IPS DF 6.9 (cell line): Measurements from ENCODE around the gene CHSY3.
A peak's percentile ranks its signal among the peaks of the same experiment; 100 is the strongest.

Source experiments
- DNase-seq: peaks from one replicate; pipeline ENCODE4 v3.0.0-alpha.2; 2013; ENCODE audit warnings: low read depth, low spot score
- H3K27ac ChIP-seq: one replicate; pipeline ENCODE4 v1.5.1; 2013; ENCODE audit warnings: low read length, control low read depth
- H3K27me3 ChIP-seq: 2 replicates; pipeline ENCODE4 v1.6.1; 2013; ENCODE audit warnings: mild to moderate bottlenecking, low read length; ENCODE audit not compliant: control insufficient read depth, insufficient read depth
- H3K36me3 ChIP-seq: 2 replicates; pipeline ENCODE4 v1.6.1; 2013; ENCODE audit warnings: low read length; ENCODE audit not compliant: control insufficient read depth, insufficient read depth
- H3K4me1 ChIP-seq: 2 replicates; pipeline ENCODE4 v1.6.1; 2013; ENCODE audit warnings: low read length; ENCODE audit not compliant: control insufficient read depth, insufficient read depth
- H3K4me3 ChIP-seq: 2 replicates; pipeline ENCODE4 v1.5.1; 2013; ENCODE audit warnings: mild to moderate bottlenecking, low read length
- H3K9me3 ChIP-seq: 2 replicates; pipeline ENCODE4 v1.6.1; 2013; ENCODE audit warnings: low read length, inconsistent platforms; ENCODE audit not compliant: control insufficient read depth, insufficient read depth
- WGBS: extraction: QIAGEN DNeasy Blood & Tissue Kit; methylation state at CpG from one replicate; pipeline ENCODE4 v1.1.7; 2013; ENCODE audit warnings: mixed read lengths, missing lambda C conversion rate; ENCODE audit not compliant: insufficient read length, insufficient coverage; 5-methylcytosine and 5-hydroxymethylcytosine counted together

Gene CHSY3

DNA sequence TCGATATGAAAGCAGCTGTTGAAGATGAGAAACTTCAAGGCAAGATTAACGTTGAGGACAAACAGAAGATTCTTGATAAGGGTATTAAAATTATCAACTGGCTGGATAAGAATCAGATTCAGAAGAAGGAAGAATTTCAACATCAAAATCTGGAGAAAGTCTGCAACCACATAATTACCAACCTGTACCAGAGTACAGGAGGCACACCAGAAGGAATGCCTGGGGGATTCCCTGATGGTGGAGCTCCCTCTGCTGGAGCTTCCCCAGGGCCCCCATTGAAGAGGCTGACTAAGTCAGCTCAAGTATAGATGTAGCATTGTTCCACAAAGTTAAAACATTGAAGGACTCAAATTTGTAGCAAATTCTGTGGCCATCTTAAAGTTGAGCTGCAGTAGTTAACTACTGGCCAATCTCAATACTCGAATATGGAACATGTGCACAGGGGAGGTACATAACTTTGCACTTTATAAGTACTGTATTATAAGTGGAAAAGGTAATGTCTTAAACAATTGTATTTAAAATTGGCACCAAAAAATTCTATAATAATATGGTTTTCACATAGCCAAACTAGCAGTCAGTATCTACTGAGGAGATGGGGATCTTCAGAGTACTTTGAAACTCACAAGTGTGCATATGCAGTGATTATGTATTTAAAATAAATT lies 237.5 kb downstream of the CHSY3 start:
- no peaks in the 10 kb centered on the region for H3K4me1 ChIP-seq
- H3K27ac ChIP-seq = no peak overlapping the region
- H3K36me3 ChIP-seq = no peaks in the 10 kb centered on the region
- H3K27me3 ChIP-seq = no peaks in the 10 kb centered on the region
- H3K9me3 ChIP-seq = no peaks in the 10 kb centered on the region
- no peak overlapping the region for H3K4me3 ChIP-seq
- DNase-seq = peak; percentile 27
- no CpG with 5 or more reads among the region's 3 CpGs for WGBS

- WGBS = no CpG with 5 or more reads among the region's 2 CpGs
These were observed 247.0 kb downstream of the CHSY3 start for GRCh38 chr5:130151239-130151638.

GRCh38 chr5:130155345-130156011 lies 251.2 kb downstream of the CHSY3 start:
- H3K27me3 ChIP-seq = no peaks in the 10 kb centered on the region
- no peak for DNase-seq
- no peaks in the 10 kb centered on the region for H3K36me3 ChIP-seq
- H3K4me3 ChIP-seq = no peak overlapping the region
- H3K4me1 ChIP-seq = peaks cover 1% of the 10 kb centered on the region; the same call in 1 of the 2 replicates
- H3K27ac ChIP-seq = no peak overlapping the region
- no CpG with 5 or more reads among the region's 5 CpGs for WGBS
- no peaks in the 10 kb centered on the region for H3K9me3 ChIP-seq

More at GRCh38 chr5:130151239-130151638, 247.0 kb downstream of the CHSY3 start:
- H3K27ac ChIP-seq = no peak overlapping the region
- no peak for DNase-seq
- H3K9me3 ChIP-seq = no peaks in the 10 kb centered on the region
- H3K27me3 ChIP-seq = no peaks in the 10 kb centered on the region
- no peaks in the 10 kb centered on the region for H3K36me3 ChIP-seq
- H3K4me3 ChIP-seq = no peak overlapping the region
- H3K4me1 ChIP-seq = peaks cover 1% of the 10 kb centered on the region; the same call in 1 of the 2 replicates

DNA sequence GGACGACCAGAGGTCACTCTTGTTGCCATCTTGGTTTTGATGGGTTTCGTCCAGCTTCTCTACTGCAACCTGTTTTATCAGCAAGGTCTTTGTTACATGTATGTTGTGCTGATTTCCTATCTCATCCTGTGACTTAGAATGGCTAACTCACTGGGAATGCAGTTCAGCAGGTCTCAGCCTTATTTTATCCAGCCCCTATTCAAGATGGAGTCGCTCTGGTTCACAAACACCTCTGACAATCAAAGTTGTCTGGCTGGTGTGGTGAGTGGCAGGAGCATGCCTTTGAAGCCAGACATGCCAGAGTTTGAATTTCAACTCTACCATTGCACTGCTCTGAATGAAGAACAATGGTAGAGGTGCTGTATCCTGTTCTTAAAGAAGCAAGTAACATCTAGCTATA lies 253.8 kb downstream of the CHSY3 start:
- Histone ChIP-seq H3K27ac (no peak overlapping the region), H3K4me1 (peaks cover 1% of the 10 kb centered on the region; the same call in 1 of the 2 replicates), H3K4me3 (no peak overlapping the region), H3K9me3 (no peaks in the 10 kb centered on the region), H3K36me3 (no peaks in the 10 kb centered on the region), H3K27me3 (no peaks in the 10 kb centered on the region)
- no peak for DNase-seq
- WGBS = no CpG with 5 or more reads among the region's 3 CpGs

DNA sequence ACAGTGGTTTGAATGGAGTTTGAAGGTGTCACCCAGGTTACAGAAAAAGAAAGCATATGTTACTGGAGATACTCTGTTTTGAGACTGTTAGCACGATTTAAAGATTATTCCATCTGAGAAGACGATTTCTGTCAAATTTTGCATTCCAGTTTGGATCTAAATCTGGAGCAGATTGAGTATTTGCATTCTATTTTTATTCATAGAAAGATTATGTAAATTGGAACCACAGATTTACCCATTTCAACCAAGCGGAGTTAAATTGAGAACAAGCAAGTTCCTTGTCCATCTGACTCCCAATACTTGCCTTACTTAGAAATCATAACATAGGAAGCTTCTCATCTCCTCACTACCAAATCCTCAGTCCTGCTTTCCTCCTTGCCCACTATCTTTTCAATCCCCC lies 255.7 kb downstream of the CHSY3 start:
- DNase-seq = no peak
- Histone ChIP-seq H3K9me3 (no peaks in the 10 kb centered on the region), H3K27me3 (no peaks in the 10 kb centered on the region), H3K36me3 (no peaks in the 10 kb centered on the region), H3K27ac (no peak overlapping the region), H3K4me3 (no peak overlapping the region), H3K4me1 (no peaks in the 10 kb centered on the region; the same call in 1 of the 2 replicates)
- WGBS = no CpG with 5 or more reads among the region's 3 CpGs

GRCh38 chr5:130164966-130165365 lies 260.7 kb downstream of the CHSY3 start:
- DNase-seq = no peak
- Histone ChIP-seq H3K27me3 (no peaks in the 10 kb centered on the region), H3K9me3 (no peaks in the 10 kb centered on the region), H3K36me3 (no peaks in the 10 kb centered on the region), H3K4me3 (no peak overlapping the region), H3K27ac (no peak overlapping the region), H3K4me1 (no peaks in the 10 kb centered on the region; the same call in 1 of the 2 replicates)
- 100% methylated on average over 1 of the region's 3 CpGs for WGBS

DNA sequence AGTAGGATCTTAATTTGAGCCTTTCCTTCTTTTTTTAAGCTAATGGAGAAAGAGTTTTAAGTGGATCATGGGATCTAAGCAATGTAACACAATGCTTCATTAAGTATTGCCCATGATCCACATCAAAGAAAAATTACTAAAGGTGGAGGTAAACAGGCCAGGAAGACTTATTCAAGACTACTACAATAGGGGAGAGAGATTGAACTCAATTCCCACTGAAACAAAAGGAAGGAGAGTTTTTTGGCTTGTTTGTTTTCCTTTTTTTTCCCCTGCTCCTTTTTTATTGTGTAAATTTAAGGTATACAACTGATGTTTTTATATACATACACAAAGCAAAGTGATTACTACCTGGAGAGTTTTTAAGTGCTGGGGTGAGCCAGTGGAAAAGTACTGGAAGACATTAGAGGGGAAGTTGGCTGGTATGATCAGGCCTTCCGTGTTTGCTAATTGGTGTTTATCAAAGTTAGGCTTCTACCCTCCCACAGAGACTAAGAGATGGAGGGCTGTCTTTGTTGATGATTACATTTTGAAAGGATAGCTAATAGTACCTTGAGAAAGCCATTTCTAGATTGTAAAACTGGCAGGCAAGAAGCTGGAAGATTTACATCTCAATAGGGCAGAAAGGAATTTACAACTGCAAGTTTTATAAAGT lies 262.7 kb downstream of the CHSY3 start:
- no peak overlapping the region for H3K4me3 ChIP-seq
- no peaks in the 10 kb centered on the region for H3K9me3 ChIP-seq
- no peaks in the 10 kb centered on the region for H3K36me3 ChIP-seq
- WGBS = no CpG with 5 or more reads among the region's 1 CpG
- H3K4me1 ChIP-seq = no peaks in the 10 kb centered on the region; the same call in 1 of the 2 replicates
- peak; percentile 78 for DNase-seq
- H3K27me3 ChIP-seq = no peaks in the 10 kb centered on the region
- no peak overlapping the region for H3K27ac ChIP-seq

DNA sequence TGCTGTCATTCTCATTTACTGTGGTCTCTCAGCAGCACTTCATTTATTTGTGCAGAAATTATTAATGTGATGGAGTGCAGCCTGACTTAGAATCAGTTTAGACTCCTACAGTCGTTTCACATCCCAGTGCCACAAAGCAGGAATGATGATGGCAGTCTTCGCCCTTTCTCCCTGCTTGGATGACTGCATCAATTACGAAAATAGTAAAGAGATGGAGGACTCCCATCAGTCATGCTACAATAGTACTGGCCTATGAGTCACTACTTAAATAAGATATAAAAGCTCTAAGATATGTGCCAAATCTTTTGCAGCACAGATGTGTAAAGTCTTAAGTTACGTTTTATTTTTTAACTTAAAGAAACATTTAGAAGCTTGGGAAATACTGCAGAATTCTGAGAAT lies 263.9 kb downstream of the CHSY3 start:
- no CpG with 5 or more reads among the region's 4 CpGs for WGBS
- no peaks in the 10 kb centered on the region; the same call in 1 of the 2 replicates for H3K4me1 ChIP-seq
- H3K9me3 ChIP-seq = no peaks in the 10 kb centered on the region
- H3K4me3 ChIP-seq = no peak overlapping the region
- no peaks in the 10 kb centered on the region for H3K36me3 ChIP-seq
- no peak for DNase-seq
- no peak overlapping the region for H3K27ac ChIP-seq
- H3K27me3 ChIP-seq = no peaks in the 10 kb centered on the region

- H3K4me1 ChIP-seq = no peaks in the 10 kb centered on the region; the same call in 1 of the 2 replicates
- no peaks in the 10 kb centered on the region for H3K27me3 ChIP-seq
- H3K9me3 ChIP-seq = no peaks in the 10 kb centered on the region
- no peak for DNase-seq
- no peak overlapping the region for H3K27ac ChIP-seq
- no peaks in the 10 kb centered on the region for H3K36me3 ChIP-seq
- H3K4me3 ChIP-seq = no peak overlapping the region
These were observed 267.4 kb downstream of the CHSY3 start for GRCh38 chr5:130171699-130172098.

DNA sequence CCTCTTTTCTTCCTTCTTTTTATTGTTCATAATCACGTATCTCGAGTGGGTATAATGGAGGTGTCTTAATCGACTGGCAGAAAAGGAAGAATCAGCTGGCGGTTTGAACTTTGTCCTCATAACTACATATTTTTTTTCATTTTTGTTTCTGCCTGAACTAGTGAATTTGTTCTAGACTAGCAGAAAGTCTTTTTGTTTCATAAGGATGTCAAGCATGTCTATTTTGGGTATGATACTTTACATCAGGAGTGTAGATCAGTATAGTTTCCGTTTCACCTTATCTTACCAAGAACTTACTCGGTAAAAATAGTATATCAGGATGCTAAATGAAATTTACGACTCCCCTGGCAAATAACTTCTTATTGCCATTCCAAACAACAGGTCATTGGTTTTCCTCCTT lies 278.9 kb downstream of the CHSY3 start:
- no peak overlapping the region for H3K27ac ChIP-seq

More for the DNA sequence above, 278.9 kb downstream of the CHSY3 start:
- Histone ChIP-seq H3K4me1 (no peaks in the 10 kb centered on the region), H3K9me3 (no peaks in the 10 kb centered on the region), H3K36me3 (no peaks in the 10 kb centered on the region), H3K27me3 (no peaks in the 10 kb centered on the region), H3K4me3 (no peak overlapping the region)
- whole genome bisulfite sequencing = no CpG with 5 or more reads among the region's 7 CpGs
- no peak for DNase-seq
